CD4-positive, alpha-beta T cell treated with Interleukin-21 for 1 hour (primary cell): ENCODE measurements around the gene LAMC2.
"Not testable (repeated sequence)": the region's sequence is repeated elsewhere in the genome, so short reads cannot be mapped to it uniquely, and the experiment has no call there.

ENCODE experiments used
- DNase-seq: peaks from one replicate; pipeline ENCODE4 v3.0.0-alpha.2; 2020

Gene LAMC2

GRCh38 chr1:183267646-183268431, 81.8 kb downstream of the LAMC2 start:
- no peak for DNase-seq

GRCh38 chr1:183270541-183271141, 84.6 kb downstream of the LAMC2 start:
- DNase-seq = no peak

GRCh38 chr1:183272390-183272848, 86.4 kb downstream of the LAMC2 start:
- no peak for DNase-seq

- DNase-seq = no peak
These were observed 87.2 kb downstream of the LAMC2 start for GRCh38 chr1:183273300-183273699.

GRCh38 chr1:183273984-183274383, 87.9 kb downstream of the LAMC2 start:
- not testable (repeated sequence) for DNase-seq

- DNase-seq = no peak
These were observed 88.8 kb downstream of the LAMC2 start for GRCh38 chr1:183274836-183275235.

GRCh38 chr1:183275322-183275721, 89.3 kb downstream of the LAMC2 start:
- DNase-seq = no peak

GRCh38 chr1:183276386-183277080, 90.5 kb downstream of the LAMC2 start:
- no peak for DNase-seq

- DNase-seq = no peak
These were observed 92.0 kb downstream of the LAMC2 start for GRCh38 chr1:183277821-183278738.

- no peak for DNase-seq
These were observed 92.9 kb downstream of the LAMC2 start for GRCh38 chr1:183278739-183279591.

- no peak for DNase-seq
These were observed 93.8 kb downstream of the LAMC2 start for GRCh38 chr1:183279835-183280234.

GRCh38 chr1:183281039-183281438, 95.0 kb downstream of the LAMC2 start:
- DNase-seq = no peak

GRCh38 chr1:183281553-183282091, 95.6 kb downstream of the LAMC2 start:
- DNase-seq = peak; percentile 58

GRCh38 chr1:183282101-183282855, 96.2 kb downstream of the LAMC2 start:
- DNase-seq = no peak

GRCh38 chr1:183283286-183283685, 97.2 kb downstream of the LAMC2 start:
- DNase-seq = no peak

GRCh38 chr1:183284086-183284485, 98.0 kb downstream of the LAMC2 start:
- no peak for DNase-seq

- no peak for DNase-seq
These were observed 99.2 kb downstream of the LAMC2 start for GRCh38 chr1:183285256-183285655.

- DNase-seq = no peak
These were observed 99.7 kb downstream of the LAMC2 start for GRCh38 chr1:183285746-183286145.

- DNase-seq = no peak
These were observed 101.2 kb downstream of the LAMC2 start for GRCh38 chr1:183287191-183287675.

- DNase-seq = no peak
These were observed 102.5 kb downstream of the LAMC2 start for GRCh38 chr1:183288583-183288982.
